ENCODE measurements around the gene MCF2L. TPM values are rescaled to one million over a fixed set of nuclear protein-coding genes. Genes with fewer than 3 reads are reported as not detected.

The MCF2L gene
- total and polyA plus RNA-seq, 10 of the 15 experiments (the other 5 are each of a cell fraction or from before 2014, with no cell fraction given), result 0.06 to 1.1 (median 0.21) TPM; not detected in 2

GRCh38 chr13:113086031-113086750 is 117.2 kb downstream of the MCF2L start:
- H4K20me1 ChIP-seq (ENCODE audit: control insufficient read depth, insufficient read depth), result no peaks in the 10 kb centered on the region
- no peak for DNase-seq (ENCODE audit: low read depth, low spot score)
- ChIA-PET POLR2A (no interaction called here), RAD21 (ENCODE audit: unreplicated experiment) (no interaction called here), CTCF (no interaction called here), SMC1A (ENCODE audit: uncharacterized antibody, unreplicated experiment) (no interaction called here)
- no peak overlapping the region for H3K4me3 ChIP-seq
- intact Hi-C loops (cut with micrococcal nuclease; ENCODE audit: unreplicated experiment) (no loop called here), in situ Hi-C loops (cut with MboI) (no loop called here)
- BruUV-seq (replicated peaks), result no TSS peak
- H3K27me3 ChIP-seq (replicated peaks in 1 of 2; ENCODE audit: control insufficient read depth in 2 of 2, insufficient read depth in 2 of 2, low read length in 1 of 2), result no peaks in the 10 kb centered on the region
- H3K36me3 ChIP-seq (ENCODE audit: control insufficient read depth in 2 of 2, insufficient read depth in 2 of 2, low read length in 1 of 2), result no peaks in the 10 kb centered on the region
- FAIRE-seq, result no peak
- H3K4me2 ChIP-seq (ENCODE audit: control insufficient read depth, insufficient read depth), result no peak overlapping the region
- H3K9me3 ChIP-seq (replicated peaks; ENCODE audit: control insufficient read depth, insufficient read depth, low read length), result no peaks in the 10 kb centered on the region
- H3K79me2 ChIP-seq (ENCODE audit: control insufficient read depth, insufficient read depth, low read length), result no peaks in the 10 kb centered on the region
- 45% methylated on average over 29 of the region's 32 CpGs for WGBS (ENCODE audit: insufficient coverage, insufficient replicate concordance, low lambda C conversion rate, missing lambda C conversion rate)
- no peak overlapping the region for H2AFZ ChIP-seq (ENCODE audit: control insufficient read depth, low read depth, low read length)
- H3K27ac ChIP-seq (ENCODE audit: control insufficient read depth, insufficient read depth), result no peak overlapping the region
- no peak overlapping the region for H3K9ac ChIP-seq (ENCODE audit: control insufficient read depth, insufficient read depth, low read length)
- H3K4me1 ChIP-seq (ENCODE audit: control insufficient read depth, insufficient read depth, low read length), result no peaks in the 10 kb centered on the region
- no peak for ATAC-seq
- TF ChIP-seq ZNF592 (IDR thresholded peaks at IDR 0.05) (no peak), NRF1 (conservative IDR thresholded peaks at IDR 0.05; ENCODE audit: low read depth, low read length) (no peak), RCOR1 (conservative IDR thresholded peaks at IDR 0.05; ENCODE audit: low read depth, low read length) (no peak), EP300 (IDR thresholded peaks at IDR 0.05; ENCODE audit: borderline replicate concordance in 1 of 2, control insufficient read depth in 1 of 2, low read depth in 2 of 2, low read length in 2 of 2) (no peak), IKZF1 (conservative IDR thresholded peaks at IDR 0.05) (no peak), SIN3A (IDR thresholded peaks at IDR 0.05; ENCODE audit: low read depth, low read length) (no peak), IKZF2 (IDR thresholded peaks at IDR 0.05) (no peak), PML (IDR thresholded peaks at IDR 0.05; ENCODE audit: low read length) (no peak), SP1 (IDR thresholded peaks at IDR 0.05; ENCODE audit: low read depth, low read length) (no peak), WRNIP1 (IDR thresholded peaks at IDR 0.05; ENCODE audit: borderline replicate concordance, low read depth, low read length) (no peak), PBX3 (IDR thresholded peaks at IDR 0.05; ENCODE audit: insufficient replicate concordance, low read depth, low read length) (no peak), CTCF (IDR thresholded peaks at IDR 0.05 in 2 of 3, conservative IDR thresholded peaks at IDR 0.05 in 1 of 3; ENCODE audit: control insufficient read depth in 2 of 3, extremely low read depth in 1 of 3, insufficient read depth in 1 of 3, low read depth in 3 of 3, low read length in 3 of 3) (no peak), MEF2A (IDR thresholded peaks at IDR 0.05; ENCODE audit: insufficient read depth, low read depth, low read length) (no peak), CBFB (IDR thresholded peaks at IDR 0.05; ENCODE audit: low read depth) (no peak), FOS (IDR thresholded peaks at IDR 0.05; ENCODE audit: borderline replicate concordance, extremely low read depth, insufficient read length) (no peak), E2F4 (IDR thresholded peaks at IDR 0.05; ENCODE audit: low read depth, low read length) (no peak)
